Liver (tissue), 9 donors: ENCODE results near the gene PLEKHA7. TPM values are rescaled to one million over a fixed set of nuclear protein-coding genes. Genes with fewer than 3 reads are reported as not detected.

Experiments
- DNase-seq: peaks from one replicate; pipeline ENCODE4 v3.0.0-alpha.2; 2017; ENCODE audit warnings: low spot score
- H3K27ac ChIP-seq, 2 donors: one replicate each; pipeline ENCODE4 v1.7.0; 2013; ENCODE audit warnings: inconsistent platforms in 2 of 2, low read length in 2 of 2, control low read depth in 1 of 2, low read depth in 1 of 2, mild to moderate bottlenecking in 1 of 2
- H3K27me3 ChIP-seq, 4 donors: one replicate each; pipeline versions ENCODE4 v1.6.1 to v1.7.0; 2013; ENCODE audit warnings: low read length in 3 of 4, inconsistent platforms in 1 of 4, mild to moderate bottlenecking in 1 of 4, moderate library complexity in 1 of 4; ENCODE audit not compliant: control insufficient read depth in 4 of 4, insufficient read depth in 4 of 4
- H3K36me3 ChIP-seq, 4 donors: one replicate each; pipeline versions ENCODE4 v1.6.1 to v1.7.0; 2013; ENCODE audit warnings: low read length in 3 of 4, mild to moderate bottlenecking in 3 of 4, low read depth in 1 of 4, moderate library complexity in 1 of 4; ENCODE audit not compliant: control insufficient read depth in 4 of 4, insufficient read depth in 3 of 4
- H3K4me1 ChIP-seq, 4 donors: one replicate each; pipeline versions ENCODE4 v1.6.1 to v1.7.0; 2013; ENCODE audit warnings: low read length in 3 of 4, mild to moderate bottlenecking in 3 of 4, moderate library complexity in 1 of 4; ENCODE audit not compliant: control insufficient read depth in 4 of 4, insufficient read depth in 4 of 4
- H3K4me3 ChIP-seq, 3 donors: one replicate each; pipeline versions ENCODE4 v1.6.1 to v1.7.0; 2013; ENCODE audit warnings: low read length in 3 of 3, control low read depth in 1 of 3, low read depth in 1 of 3, mild to moderate bottlenecking in 1 of 3
- H3K9ac ChIP-seq, 2 donors: one replicate each; pipeline ENCODE4 v1.7.0; 2013; ENCODE audit warnings: low read length in 2 of 2, mild to moderate bottlenecking in 2 of 2, moderate library complexity in 2 of 2, control low read depth in 1 of 2, low read depth in 1 of 2
- H3K9me3 ChIP-seq, 4 donors: one replicate each; pipeline versions ENCODE4 v1.6.1 to v1.7.0; 2013; ENCODE audit warnings: low read length in 3 of 4; ENCODE audit not compliant: control insufficient read depth in 4 of 4
- ATF3 ChIP-seq: IDR thresholded peaks from 2 replicates; pipeline ENCODE4 v1.6.1; 2016; ENCODE audit warnings: antibody characterized with exemption
- EGR1 ChIP-seq, 2 donors: IDR thresholded peaks; 2 replicates each; pipeline ENCODE4 v1.6.1; 2016 to 2018; ENCODE audit warnings: antibody characterized with exemption in 2 of 2, low read depth in 2 of 2
- FOXA1 ChIP-seq: IDR thresholded peaks from 2 replicates; pipeline ENCODE4 v1.6.1; 2016; ENCODE audit warnings: antibody characterized with exemption
- FOXA2 ChIP-seq: IDR thresholded peaks from 2 replicates; pipeline ENCODE4 v1.6.1; 2016; ENCODE audit warnings: antibody characterized with exemption
- GABPA ChIP-seq, 2 donors: IDR thresholded peaks in 1 of 2; conservative IDR thresholded peaks in 1 of 2; 2 replicates each; pipeline ENCODE4 v1.6.1; 2016; ENCODE audit warnings: antibody characterized with exemption in 2 of 2, mild to moderate bottlenecking in 1 of 2, moderate library complexity in 1 of 2
- HNF4A ChIP-seq, 2 donors: conservative IDR thresholded peaks; 2 replicates each; pipeline ENCODE4 v1.6.1; 2016; ENCODE audit warnings: antibody characterized with exemption in 2 of 2, mild to moderate bottlenecking in 2 of 2
- HNF4G ChIP-seq: IDR thresholded peaks from 2 replicates; pipeline ENCODE4 v1.6.1; 2016; ENCODE audit warnings: antibody characterized with exemption
- JUND ChIP-seq, 2 donors: IDR thresholded peaks; 2 replicates each; pipeline ENCODE4 v1.6.1; 2016; ENCODE audit warnings: antibody characterized with exemption in 2 of 2
- MAX ChIP-seq: IDR thresholded peaks from 2 replicates; pipeline ENCODE4 v1.6.1; 2016; ENCODE audit warnings: antibody characterized with exemption
- NR2F2 ChIP-seq: IDR thresholded peaks from 2 replicates; pipeline ENCODE4 v1.6.1; 2016; ENCODE audit warnings: antibody characterized with exemption
- RAD21 ChIP-seq, 2 donors: IDR thresholded peaks; 2 replicates each; pipeline ENCODE4 v1.6.1; 2016; ENCODE audit warnings: antibody characterized with exemption in 2 of 2, mild to moderate bottlenecking in 2 of 2
- REST ChIP-seq: IDR thresholded peaks from 2 replicates; pipeline ENCODE4 v1.6.1; 2016; ENCODE audit warnings: antibody characterized with exemption, mild to moderate bottlenecking
- RXRA ChIP-seq, 2 donors: IDR thresholded peaks; 2 replicates each; pipeline ENCODE4 v1.6.1; 2017 to 2018; ENCODE audit warnings: antibody characterized with exemption in 2 of 2, mild to moderate bottlenecking in 1 of 2
- SP1 ChIP-seq: IDR thresholded peaks from 2 replicates; pipeline ENCODE4 v1.6.1; 2018; ENCODE audit warnings: antibody characterized with exemption, mild to moderate bottlenecking
- TAF1 ChIP-seq: conservative IDR thresholded peaks from 2 replicates; pipeline ENCODE4 v1.6.1; 2016; ENCODE audit warnings: antibody characterized with exemption, mild to moderate bottlenecking
- YY1 ChIP-seq: IDR thresholded peaks from 2 replicates; pipeline ENCODE4 v1.6.1; 2016; ENCODE audit warnings: antibody characterized with exemption, mild to moderate bottlenecking
- ZBTB33 ChIP-seq: IDR thresholded peaks from 2 replicates; pipeline ENCODE4 v1.6.1; 2016; ENCODE audit warnings: antibody characterized with exemption
- WGBS: extraction: QIAGEN DNeasy Blood & Tissue Kit; methylation state at CpG from one replicate; pipeline ENCODE4 v1.1.7; 2013; 5-methylcytosine and 5-hydroxymethylcytosine counted together
- polyA plus RNA-seq, 2 donors: library from polyadenylated mRNA; stranded (reverse) in 1 of 2; unstranded in 1 of 2; fragments of 200-250 nt in 1 of 2; fragments of >200 nt in 1 of 2; fragmentation: Nextera tagmentation in 1 of 2; extraction: Ambion mirVana in 1 of 2; gene quantifications; one replicate each; pipeline versions ENCODE4 v1.2.1 to v1.2.3, GENCODE V29; 2013 to 2015
- total RNA-seq, 2 donors: library from RNA; depleted of rRNA; stranded (reverse); fragments of >200 nt; gene quantifications; one replicate each; pipeline ENCODE4 v1.2.3, GENCODE V29; 2014
- donor health status: healthy.
- donor health status: healthy.
- donor health status: healthy.
- donor health status: healthy.
- donor health status: healthy.

The PLEKHA7 gene
- total and polyA plus RNA-seq, 4 donors: 6.1 to 28.8 (median 8.5) TPM

GRCh38 chr11:16795146-16795545, 219.1 kb downstream of the PLEKHA7 start:
- Histone ChIP-seq H3K9ac (no peak overlapping the region), H3K27ac (no peak overlapping the region), H3K4me1 (peaks cover 0 to 8% (median 5%) of the 10 kb centered on the region in 4 donors), H3K4me3 (no peak overlapping the region), H3K9me3 (no peaks in the 10 kb centered on the region), H3K27me3 (no peaks in the 10 kb centered on the region), H3K36me3 (peaks cover 2 to 8% (median 4%) of the 10 kb centered on the region in 4 donors)
- 87% methylated on average over 8 of the region's 8 CpGs for WGBS
- DNase-seq: no peak
- no peak for TF ChIP-seq ATF3
- TF ChIP-seq YY1: no peak
- TF ChIP-seq MAX: no peak
- TF ChIP-seq EGR1 (IDR thresholded peaks at IDR 0.05; ENCODE audit: low read depth in 2 of 2): no peak
- no peak for TF ChIP-seq RAD21 (IDR thresholded peaks at IDR 0.05)
- no peak for TF ChIP-seq HNF4A (conservative IDR thresholded peaks at IDR 0.05)
- no peak for TF ChIP-seq FOXA2
- no peak for TF ChIP-seq HNF4G
- no peak for TF ChIP-seq RXRA (IDR thresholded peaks at IDR 0.05)
- TF ChIP-seq REST: no peak

GRCh38 chr11:16794047-16794818, 220.0 kb downstream of the PLEKHA7 start:
- Histone ChIP-seq H3K9me3 (no peaks in the 10 kb centered on the region), H3K27ac (no peak overlapping the region), H3K4me3 (no peak overlapping the region), H3K9ac (no peak overlapping the region), H3K36me3 (peaks cover 2 to 8% (median 4%) of the 10 kb centered on the region in 4 donors), H3K27me3 (no peaks in the 10 kb centered on the region), H3K4me1 (peaks cover 3 to 17% (median 10%) of the 10 kb centered on the region in 4 donors)
- TF ChIP-seq YY1: no peak
- TF ChIP-seq JUND (IDR thresholded peaks at IDR 0.05): no peak
- no peak for TF ChIP-seq ZBTB33
- TF ChIP-seq FOXA1: no peak
- TF ChIP-seq SP1: no peak
- no peak for TF ChIP-seq NR2F2
- no peak for TF ChIP-seq FOXA2
- no peak for TF ChIP-seq GABPA (IDR thresholded peaks at IDR 0.05 in 1 of 2, conservative IDR thresholded peaks at IDR 0.05 in 1 of 2)
- TF ChIP-seq HNF4A (conservative IDR thresholded peaks at IDR 0.05): no peak
- TF ChIP-seq MAX: no peak
- TF ChIP-seq TAF1: no peak
- TF ChIP-seq REST: no peak
- WGBS: 92% methylated on average over 17 of the region's 17 CpGs
- no peak for DNase-seq
